ENCODE results near the gene CTTNBP2.

DNA sequence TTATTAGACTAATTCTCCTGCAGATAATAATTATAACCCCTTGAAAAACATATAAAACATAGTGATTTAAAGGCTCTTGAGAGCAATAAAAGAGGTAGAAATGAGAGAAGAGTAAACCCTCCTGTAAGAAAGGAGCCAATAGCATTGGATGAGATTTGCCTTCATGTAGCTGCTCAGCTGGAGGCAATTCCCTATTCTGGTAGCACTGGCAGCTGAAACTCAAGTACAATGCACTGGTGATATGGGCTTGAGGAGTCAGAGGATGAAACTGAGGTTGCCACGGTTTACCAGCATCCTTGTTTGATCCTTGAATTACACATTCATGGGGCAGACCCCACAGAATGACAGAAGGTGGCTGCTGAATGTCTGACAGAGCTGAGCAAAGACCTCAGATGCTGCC lies 76.4 kb downstream of the CTTNBP2 start:
- TF ChIP-seq, protein P1, sequence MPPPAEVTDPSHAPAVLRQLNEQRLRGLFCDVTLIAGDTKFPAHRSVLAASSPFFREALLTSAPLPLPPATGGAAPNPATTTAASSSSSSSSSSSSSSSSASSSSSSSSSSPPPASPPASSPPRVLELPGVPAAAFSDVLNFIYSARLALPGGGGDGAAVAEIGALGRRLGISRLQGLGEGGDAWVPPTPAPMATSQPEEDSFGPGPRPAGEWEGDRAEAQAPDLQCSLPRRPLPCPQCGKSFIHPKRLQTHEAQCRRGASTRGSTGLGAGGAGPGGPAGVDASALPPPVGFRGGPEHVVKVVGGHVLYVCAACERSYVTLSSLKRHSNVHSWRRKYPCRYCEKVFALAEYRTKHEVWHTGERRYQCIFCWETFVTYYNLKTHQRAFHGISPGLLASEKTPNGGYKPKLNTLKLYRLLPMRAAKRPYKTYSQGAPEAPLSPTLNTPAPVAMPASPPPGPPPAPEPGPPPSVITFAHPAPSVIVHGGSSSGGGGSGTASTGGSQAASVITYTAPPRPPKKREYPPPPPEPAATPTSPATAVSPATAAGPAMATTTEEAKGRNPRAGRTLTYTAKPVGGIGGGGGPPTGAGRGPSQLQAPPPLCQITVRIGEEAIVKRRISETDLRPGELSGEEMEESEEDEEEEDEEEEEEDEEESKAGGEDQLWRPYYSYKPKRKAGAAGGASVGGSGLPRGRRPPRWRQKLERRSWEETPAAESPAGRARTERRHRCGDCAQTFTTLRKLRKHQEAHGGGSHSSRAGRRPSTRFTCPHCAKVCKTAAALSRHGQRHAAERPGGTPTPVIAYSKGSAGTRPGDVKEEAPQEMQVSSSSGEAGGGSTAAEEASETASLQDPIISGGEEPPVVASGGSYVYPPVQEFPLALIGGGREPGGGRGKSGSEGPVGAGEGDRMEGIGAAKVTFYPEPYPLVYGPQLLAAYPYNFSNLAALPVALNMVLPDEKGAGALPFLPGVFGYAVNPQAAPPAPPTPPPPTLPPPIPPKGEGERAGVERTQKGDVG (CRISPR knock-in tag; IDR thresholded peaks at IDR 0.05; ENCODE audit: borderline replicate concordance), result no peak
- TF ChIP-seq, protein P2, sequence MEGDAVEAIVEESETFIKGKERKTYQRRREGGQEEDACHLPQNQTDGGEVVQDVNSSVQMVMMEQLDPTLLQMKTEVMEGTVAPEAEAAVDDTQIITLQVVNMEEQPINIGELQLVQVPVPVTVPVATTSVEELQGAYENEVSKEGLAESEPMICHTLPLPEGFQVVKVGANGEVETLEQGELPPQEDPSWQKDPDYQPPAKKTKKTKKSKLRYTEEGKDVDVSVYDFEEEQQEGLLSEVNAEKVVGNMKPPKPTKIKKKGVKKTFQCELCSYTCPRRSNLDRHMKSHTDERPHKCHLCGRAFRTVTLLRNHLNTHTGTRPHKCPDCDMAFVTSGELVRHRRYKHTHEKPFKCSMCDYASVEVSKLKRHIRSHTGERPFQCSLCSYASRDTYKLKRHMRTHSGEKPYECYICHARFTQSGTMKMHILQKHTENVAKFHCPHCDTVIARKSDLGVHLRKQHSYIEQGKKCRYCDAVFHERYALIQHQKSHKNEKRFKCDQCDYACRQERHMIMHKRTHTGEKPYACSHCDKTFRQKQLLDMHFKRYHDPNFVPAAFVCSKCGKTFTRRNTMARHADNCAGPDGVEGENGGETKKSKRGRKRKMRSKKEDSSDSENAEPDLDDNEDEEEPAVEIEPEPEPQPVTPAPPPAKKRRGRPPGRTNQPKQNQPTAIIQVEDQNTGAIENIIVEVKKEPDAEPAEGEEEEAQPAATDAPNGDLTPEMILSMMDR (CRISPR knock-in tag; IDR thresholded peaks at IDR 0.05), result no peak
- TF ChIP-seq, protein P3, sequence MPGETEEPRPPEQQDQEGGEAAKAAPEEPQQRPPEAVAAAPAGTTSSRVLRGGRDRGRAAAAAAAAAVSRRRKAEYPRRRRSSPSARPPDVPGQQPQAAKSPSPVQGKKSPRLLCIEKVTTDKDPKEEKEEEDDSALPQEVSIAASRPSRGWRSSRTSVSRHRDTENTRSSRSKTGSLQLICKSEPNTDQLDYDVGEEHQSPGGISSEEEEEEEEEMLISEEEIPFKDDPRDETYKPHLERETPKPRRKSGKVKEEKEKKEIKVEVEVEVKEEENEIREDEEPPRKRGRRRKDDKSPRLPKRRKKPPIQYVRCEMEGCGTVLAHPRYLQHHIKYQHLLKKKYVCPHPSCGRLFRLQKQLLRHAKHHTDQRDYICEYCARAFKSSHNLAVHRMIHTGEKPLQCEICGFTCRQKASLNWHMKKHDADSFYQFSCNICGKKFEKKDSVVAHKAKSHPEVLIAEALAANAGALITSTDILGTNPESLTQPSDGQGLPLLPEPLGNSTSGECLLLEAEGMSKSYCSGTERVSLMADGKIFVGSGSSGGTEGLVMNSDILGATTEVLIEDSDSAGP (CRISPR knock-in tag; IDR thresholded peaks at IDR 0.05; ENCODE audit: borderline replicate concordance), result no peak
- TF ChIP-seq EZH2 (conservative IDR thresholded peaks at IDR 0.05; ENCODE audit: low read depth, low read length) (no peak), PHF8 (CRISPR knock-in tag; IDR thresholded peaks at IDR 0.05) (no peak), FOXA3 (CRISPR knock-in tag; IDR thresholded peaks at IDR 0.05) (no peak), SIN3B (IDR thresholded peaks at IDR 0.05; ENCODE audit: low read length) (no peak), HNF4G (IDR thresholded peaks at IDR 0.05; ENCODE audit: borderline replicate concordance, low read depth, low read length) (no peak), HNF4G (CRISPR knock-in tag; IDR thresholded peaks at IDR 0.05; ENCODE audit: borderline replicate concordance, low read depth) (no peak)
- TF ChIP-seq, protein P4, sequence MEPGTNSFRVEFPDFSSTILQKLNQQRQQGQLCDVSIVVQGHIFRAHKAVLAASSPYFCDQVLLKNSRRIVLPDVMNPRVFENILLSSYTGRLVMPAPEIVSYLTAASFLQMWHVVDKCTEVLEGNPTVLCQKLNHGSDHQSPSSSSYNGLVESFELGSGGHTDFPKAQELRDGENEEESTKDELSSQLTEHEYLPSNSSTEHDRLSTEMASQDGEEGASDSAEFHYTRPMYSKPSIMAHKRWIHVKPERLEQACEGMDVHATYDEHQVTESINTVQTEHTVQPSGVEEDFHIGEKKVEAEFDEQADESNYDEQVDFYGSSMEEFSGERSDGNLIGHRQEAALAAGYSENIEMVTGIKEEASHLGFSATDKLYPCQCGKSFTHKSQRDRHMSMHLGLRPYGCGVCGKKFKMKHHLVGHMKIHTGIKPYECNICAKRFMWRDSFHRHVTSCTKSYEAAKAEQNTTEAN (CRISPR knock-in tag; conservative IDR thresholded peaks at IDR 0.05), result no peak

Data from HepG2 (cell line).